HAP-1 (cell line): ENCODE data around the gene UGT1A7.

Experiments
- DNase-seq, 2 experiments: peaks; one replicate each; pipeline ENCODE4 v3.0.0-alpha.2; 2016 to 2020; ENCODE audit warnings: low spot score in 2 of 2
- H3K27me3 ChIP-seq: fragments of 250-450 bp; sonication (Bioruptor Pico); 2 replicates; pipeline ENCODE4 v1.5.1; 2020; ENCODE audit warnings: low read depth, mild to moderate bottlenecking, moderate library complexity
- H3K36me3 ChIP-seq: fragments of 250-450 bp; sonication (Bioruptor Pico); replicated peaks from 2 replicates; pipeline ENCODE4 v1.5.1; 2020; ENCODE audit warnings: mild to moderate bottlenecking
- H3K4me1 ChIP-seq: fragments of 250-450 bp; sonication (Bioruptor Pico); 2 replicates; pipeline ENCODE4 v1.5.1; 2020; ENCODE audit warnings: mild to moderate bottlenecking
- H3K4me3 ChIP-seq: fragments of 250-450 bp; sonication (Bioruptor Pico); 2 replicates; pipeline ENCODE4 v1.5.1; 2020; ENCODE audit warnings: mild to moderate bottlenecking, moderate library complexity
- H3K9me3 ChIP-seq: fragments of 250-450 bp; sonication (Bioruptor Pico); 2 replicates; pipeline ENCODE4 v1.5.1; 2020; ENCODE audit warnings: mild to moderate bottlenecking, moderate library complexity
- in situ Hi-C: fragments of 300-500 bp; cut with MboI; formaldehyde crosslinking; loops from 3 replicates; pipeline ENCODE4 v1.14.3; 2020; ENCODE audit warnings: low sequenced_read_pairs, inconsistent platforms, mixed read lengths

The UGT1A7 gene

GRCh38 chr2:233807966-233808935 is 126.5 kb downstream of the UGT1A7 start:
- H3K36me3 ChIP-seq: no peaks in the 10 kb centered on the region
- no peaks in the 10 kb centered on the region for H3K4me1 ChIP-seq
- no peaks in the 10 kb centered on the region for H3K9me3 ChIP-seq
- H3K27me3 ChIP-seq: no peaks in the 10 kb centered on the region
- in situ Hi-C loops: no loop called here
- no peak overlapping the region for H3K4me3 ChIP-seq
- DNase-seq: no peak

DNA sequence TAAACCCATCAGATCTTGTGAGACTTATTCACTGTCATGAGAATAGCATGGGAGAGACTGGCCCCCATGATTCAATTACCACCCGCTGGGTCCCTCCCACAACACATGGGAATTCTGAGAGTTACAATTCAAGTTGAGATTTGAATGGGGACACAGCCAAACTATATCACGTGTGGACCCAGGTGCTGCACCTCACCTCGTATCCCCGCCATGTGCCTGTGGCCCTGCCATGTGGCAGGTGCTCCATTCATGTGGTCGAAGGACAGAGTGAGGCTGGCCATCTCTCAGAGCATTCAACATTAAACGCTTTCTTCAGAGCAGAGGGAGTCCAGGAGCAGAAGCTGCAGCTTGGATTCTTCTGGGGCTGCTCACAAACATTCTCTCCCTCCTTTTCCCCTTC is 128.7 kb downstream of the UGT1A7 start:
- no peak overlapping the region for H3K4me3 ChIP-seq
- H3K9me3 ChIP-seq: no peaks in the 10 kb centered on the region
- no peaks in the 10 kb centered on the region for H3K27me3 ChIP-seq
- no peaks in the 10 kb centered on the region for H3K36me3 ChIP-seq
- H3K4me1 ChIP-seq: no peaks in the 10 kb centered on the region
- in situ Hi-C loops: no loop called here
- DNase-seq: peak in 1 of 2 experiments; percentile 5

- DNase-seq: peak in 1 of 2 experiments; percentile 2
- H3K27me3 ChIP-seq: no peaks in the 10 kb centered on the region
- in situ Hi-C loops: no loop called here
Measured at GRCh38 chr2:233811087-233811486, 129.4 kb downstream of the UGT1A7 start.

GRCh38 chr2:233811732-233812131 is 130.0 kb downstream of the UGT1A7 start:
- no peaks in the 10 kb centered on the region for H3K36me3 ChIP-seq
- H3K4me1 ChIP-seq: no peaks in the 10 kb centered on the region
- DNase-seq: peak in 1 of 2 experiments; percentile 1
- no peaks in the 10 kb centered on the region for H3K27me3 ChIP-seq
- no peaks in the 10 kb centered on the region for H3K9me3 ChIP-seq
- no peak overlapping the region for H3K4me3 ChIP-seq
- in situ Hi-C loops: no loop called here

More at GRCh38 chr2:233811087-233811486, 129.4 kb downstream of the UGT1A7 start:
- H3K36me3 ChIP-seq: no peaks in the 10 kb centered on the region
- H3K4me3 ChIP-seq: no peak overlapping the region
- no peaks in the 10 kb centered on the region for H3K4me1 ChIP-seq
- no peaks in the 10 kb centered on the region for H3K9me3 ChIP-seq

- no peaks in the 10 kb centered on the region for H3K27me3 ChIP-seq
- H3K4me3 ChIP-seq: no peak overlapping the region
- H3K4me1 ChIP-seq: no peaks in the 10 kb centered on the region
- no peaks in the 10 kb centered on the region for H3K36me3 ChIP-seq
- DNase-seq: peak in 1 of 2 experiments; percentile 2
- no peaks in the 10 kb centered on the region for H3K9me3 ChIP-seq
- in situ Hi-C loops: no loop called here
Measured at GRCh38 chr2:233813236-233814055, 131.7 kb downstream of the UGT1A7 start.

GRCh38 chr2:233814056-233814835 is 132.5 kb downstream of the UGT1A7 start:
- H3K9me3 ChIP-seq: no peaks in the 10 kb centered on the region
- no peaks in the 10 kb centered on the region for H3K27me3 ChIP-seq
- no peak overlapping the region for H3K4me3 ChIP-seq
- in situ Hi-C loops: no loop called here
- DNase-seq: peak in 1 of 2 experiments; percentile 5
- H3K4me1 ChIP-seq: no peaks in the 10 kb centered on the region
- no peaks in the 10 kb centered on the region for H3K36me3 ChIP-seq

- in situ Hi-C loops: no loop called here
- H3K9me3 ChIP-seq: no peaks in the 10 kb centered on the region
- H3K36me3 ChIP-seq: no peaks in the 10 kb centered on the region
- no peak overlapping the region for H3K4me3 ChIP-seq
- DNase-seq: no peak
- no peaks in the 10 kb centered on the region for H3K4me1 ChIP-seq
- no peaks in the 10 kb centered on the region for H3K27me3 ChIP-seq
Measured at GRCh38 chr2:233815861-233816260, 134.2 kb downstream of the UGT1A7 start.

DNA sequence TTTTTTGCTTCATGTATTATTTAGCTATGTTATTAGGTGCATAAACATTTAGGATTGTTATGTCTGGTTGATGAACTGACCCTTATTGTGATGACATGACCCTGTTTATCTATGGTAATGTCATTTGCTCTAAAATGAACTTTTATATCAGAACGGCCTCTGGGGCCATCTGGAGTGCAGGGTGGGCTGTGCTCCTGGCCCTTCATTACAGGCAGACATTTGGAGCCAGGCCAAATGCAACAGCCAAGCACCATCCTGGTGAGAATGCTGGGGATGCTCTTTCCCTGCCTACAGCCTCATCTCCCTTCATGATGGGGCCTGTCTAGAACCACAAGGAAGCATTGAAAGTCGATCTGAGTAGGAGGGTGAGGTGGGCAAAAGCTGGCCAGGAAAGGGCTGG is 134.6 kb downstream of the UGT1A7 start:
- Histone ChIP-seq H3K4me3 (no peak overlapping the region), H3K27me3 (no peaks in the 10 kb centered on the region), H3K4me1 (no peaks in the 10 kb centered on the region), H3K9me3 (no peaks in the 10 kb centered on the region), H3K36me3 (no peaks in the 10 kb centered on the region)
- no peak for DNase-seq
- in situ Hi-C loops: no loop called here

DNA sequence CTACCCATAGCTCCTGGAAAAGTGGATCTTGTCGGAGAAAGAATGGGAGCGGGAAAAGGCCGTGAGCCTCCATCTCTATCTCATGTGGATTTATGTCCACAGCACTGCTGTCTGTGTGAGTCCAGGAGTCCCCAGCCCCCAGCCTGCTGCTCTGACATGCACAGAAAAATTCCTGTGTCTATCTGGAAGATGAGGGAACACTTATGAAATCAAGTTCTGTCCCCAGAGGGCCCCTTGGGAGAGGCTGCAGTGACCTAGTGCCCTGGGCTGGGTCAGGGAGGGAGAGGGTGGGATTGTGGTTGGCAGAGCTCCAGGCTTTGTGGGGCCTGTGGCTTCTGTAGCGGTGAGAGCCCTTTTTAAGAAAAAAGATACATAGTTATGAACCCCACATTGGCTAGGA is 135.1 kb downstream of the UGT1A7 start:
- no peak for DNase-seq
- in situ Hi-C loops: no loop called here
- Histone ChIP-seq H3K4me3 (no peak overlapping the region), H3K36me3 (no peaks in the 10 kb centered on the region), H3K27me3 (no peaks in the 10 kb centered on the region), H3K4me1 (no peaks in the 10 kb centered on the region), H3K9me3 (no peaks in the 10 kb centered on the region)

DNA sequence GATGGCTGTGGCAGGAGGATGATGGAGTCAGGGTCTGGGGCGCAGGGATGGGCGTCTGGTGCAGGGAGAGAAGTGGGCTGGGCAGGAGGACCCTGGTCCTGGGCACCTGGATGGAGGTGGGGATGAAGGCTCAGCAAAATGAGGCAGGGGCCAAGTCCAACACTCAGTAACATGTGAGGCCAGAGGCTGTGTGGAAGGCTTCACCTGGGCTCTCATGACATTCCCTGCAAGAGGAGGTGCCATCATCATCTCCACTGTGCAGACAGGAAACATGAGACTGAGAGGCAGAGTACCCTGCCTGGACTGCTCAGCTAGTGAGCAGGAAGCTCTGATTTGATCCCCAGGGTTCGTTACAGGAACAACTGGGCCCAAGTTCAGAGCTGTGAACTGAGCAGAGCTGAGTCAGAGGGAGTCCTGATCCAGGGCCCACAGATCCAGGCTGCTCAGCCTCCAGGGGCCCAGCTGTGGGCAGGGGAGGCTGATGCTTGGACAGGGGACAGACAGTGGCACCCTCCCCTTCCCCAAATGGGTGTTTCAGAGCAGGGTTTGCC is 135.7 kb downstream of the UGT1A7 start:
- no peaks in the 10 kb centered on the region for H3K4me1 ChIP-seq
- H3K4me3 ChIP-seq: no peak overlapping the region
- peak in 1 of 2 experiments; percentile 2 for DNase-seq
- no peaks in the 10 kb centered on the region for H3K36me3 ChIP-seq
- in situ Hi-C loops: no loop called here
- no peaks in the 10 kb centered on the region for H3K27me3 ChIP-seq
- H3K9me3 ChIP-seq: no peaks in the 10 kb centered on the region

DNA sequence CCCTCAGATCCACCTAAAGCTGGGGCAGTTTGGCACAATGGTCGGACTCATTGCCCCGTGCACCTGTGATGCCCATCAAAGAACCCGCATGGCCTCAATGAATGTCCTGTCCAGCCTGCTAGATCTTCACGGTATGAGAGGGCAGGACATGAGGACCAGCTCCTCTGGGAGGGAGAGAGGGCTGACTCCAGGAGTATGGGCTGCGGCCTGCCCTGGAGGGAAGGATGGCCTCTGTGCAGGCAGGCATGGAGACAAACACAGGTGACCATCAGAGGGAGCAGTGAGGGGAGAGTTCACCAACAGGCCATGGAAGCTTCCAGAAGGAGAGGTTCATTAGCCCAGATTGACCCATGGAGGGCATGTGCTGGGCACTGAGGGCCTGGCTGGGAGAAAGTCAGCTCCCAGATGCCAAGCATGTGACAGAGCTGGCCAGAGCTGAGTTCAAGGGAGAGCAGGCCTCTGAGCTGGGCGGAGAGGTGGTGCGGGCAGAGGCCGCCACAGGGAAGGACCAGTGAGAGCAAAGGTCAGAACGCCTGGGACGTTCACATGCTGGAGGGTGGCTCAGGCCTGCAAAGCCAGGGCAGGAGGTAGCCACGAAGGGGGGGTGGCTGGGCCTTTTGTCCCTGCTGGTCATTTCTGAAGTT is 136.4 kb downstream of the UGT1A7 start:
- DNase-seq: peak in 1 of 2 experiments; percentile 3
- H3K4me1 ChIP-seq: no peaks in the 10 kb centered on the region
- no peaks in the 10 kb centered on the region for H3K36me3 ChIP-seq
- H3K4me3 ChIP-seq: no peak overlapping the region
- in situ Hi-C loops: no loop called here
- H3K9me3 ChIP-seq: no peaks in the 10 kb centered on the region
- H3K27me3 ChIP-seq: no peaks in the 10 kb centered on the region

GRCh38 chr2:233818639-233819621 is 137.2 kb downstream of the UGT1A7 start:
- in situ Hi-C loops: no loop called here

More at GRCh38 chr2:233818639-233819621, 137.2 kb downstream of the UGT1A7 start:
- Histone ChIP-seq H3K4me3 (no peak overlapping the region), H3K27me3 (no peaks in the 10 kb centered on the region), H3K36me3 (no peaks in the 10 kb centered on the region), H3K4me1 (no peaks in the 10 kb centered on the region), H3K9me3 (no peaks in the 10 kb centered on the region)
- peak in 1 of 2 experiments; percentile 1 for DNase-seq
